HL-60 (cell line): ENCODE results near the gene GGA2.

Experiments
- DNase-seq, 2 experiments: peaks; one replicate each; pipeline ENCODE4 v3.0.0-alpha.2; 2010 to 2020; ENCODE audit warnings: low read depth in 1 of 2, low spot score in 1 of 2
- H3K27ac ChIP-seq: fragments of 250-450 bp; sonication (Bioruptor Pico); replicated peaks from 2 replicates; pipeline ENCODE4 v1.5.1; 2020; ENCODE audit warnings: mild to moderate bottlenecking, moderate library complexity
- H3K27me3 ChIP-seq: fragments of 250-450 bp; sonication (Bioruptor Pico); 2 replicates; pipeline ENCODE4 v1.5.1; 2021; ENCODE audit warnings: mild to moderate bottlenecking, moderate library complexity; ENCODE audit not compliant: insufficient read depth, poor library complexity, severe bottlenecking
- H3K4me3 ChIP-seq: replicated peaks from 2 replicates; pipeline ENCODE4 v1.5.1; 2011; ENCODE audit warnings: mild to moderate bottlenecking, control low read depth, low read length; ENCODE audit not compliant: insufficient read depth
- GABPA ChIP-seq: IDR thresholded peaks from 2 replicates; pipeline ENCODE4 v1.6.1; 2012; ENCODE audit warnings: low read depth
- POLR2AphosphoS5 ChIP-seq: IDR thresholded peaks from 2 replicates; pipeline ENCODE4 v1.6.1; 2012; ENCODE audit warnings: low read depth
- SPI1 ChIP-seq: IDR thresholded peaks from 2 replicates; pipeline ENCODE4 v1.6.1; 2012; ENCODE audit warnings: low read depth, mild to moderate bottlenecking, borderline replicate concordance
- TF ChIP-seq, protein P1 (sequence below): IDR thresholded peaks from one replicate; pipeline ENCODE4 v1.5.1; 2011; ENCODE audit warnings: low read length, control low read depth, inconsistent platforms; ENCODE audit not compliant: insufficient read depth
- TF ChIP-seq, protein P2 (sequence below): IDR thresholded peaks from 2 replicates; pipeline ENCODE4 v1.6.1; 2012; ENCODE audit warnings: low read depth; ENCODE audit not compliant: insufficient replicate concordance

The GGA2 gene

DNA sequence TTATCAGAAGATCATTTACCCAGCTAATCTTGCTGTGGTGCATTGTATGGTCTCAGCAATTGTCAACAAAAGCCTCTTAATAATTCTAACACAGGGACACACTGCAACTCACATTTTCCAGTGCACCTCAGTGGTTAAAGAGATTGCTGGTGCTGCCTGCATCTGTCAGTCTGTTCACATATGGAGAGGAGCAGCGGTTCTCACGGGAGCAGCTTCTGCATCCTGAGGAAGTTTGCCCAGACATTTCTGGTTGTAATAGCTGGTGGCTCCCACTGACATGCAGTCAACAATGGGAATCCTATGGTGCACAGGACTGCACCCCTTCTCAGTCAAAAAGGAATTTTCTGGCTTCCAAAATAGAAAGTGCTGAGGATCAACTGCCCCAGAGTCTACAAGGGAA is 7.8 kb downstream of the GGA2 start:
- no peak for TF ChIP-seq POLR2AphosphoS5
- TF ChIP-seq, protein P1, sequence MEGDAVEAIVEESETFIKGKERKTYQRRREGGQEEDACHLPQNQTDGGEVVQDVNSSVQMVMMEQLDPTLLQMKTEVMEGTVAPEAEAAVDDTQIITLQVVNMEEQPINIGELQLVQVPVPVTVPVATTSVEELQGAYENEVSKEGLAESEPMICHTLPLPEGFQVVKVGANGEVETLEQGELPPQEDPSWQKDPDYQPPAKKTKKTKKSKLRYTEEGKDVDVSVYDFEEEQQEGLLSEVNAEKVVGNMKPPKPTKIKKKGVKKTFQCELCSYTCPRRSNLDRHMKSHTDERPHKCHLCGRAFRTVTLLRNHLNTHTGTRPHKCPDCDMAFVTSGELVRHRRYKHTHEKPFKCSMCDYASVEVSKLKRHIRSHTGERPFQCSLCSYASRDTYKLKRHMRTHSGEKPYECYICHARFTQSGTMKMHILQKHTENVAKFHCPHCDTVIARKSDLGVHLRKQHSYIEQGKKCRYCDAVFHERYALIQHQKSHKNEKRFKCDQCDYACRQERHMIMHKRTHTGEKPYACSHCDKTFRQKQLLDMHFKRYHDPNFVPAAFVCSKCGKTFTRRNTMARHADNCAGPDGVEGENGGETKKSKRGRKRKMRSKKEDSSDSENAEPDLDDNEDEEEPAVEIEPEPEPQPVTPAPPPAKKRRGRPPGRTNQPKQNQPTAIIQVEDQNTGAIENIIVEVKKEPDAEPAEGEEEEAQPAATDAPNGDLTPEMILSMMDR = no peak
- no peak for TF ChIP-seq GABPA
- no peak for TF ChIP-seq SPI1
- TF ChIP-seq, protein P2, sequence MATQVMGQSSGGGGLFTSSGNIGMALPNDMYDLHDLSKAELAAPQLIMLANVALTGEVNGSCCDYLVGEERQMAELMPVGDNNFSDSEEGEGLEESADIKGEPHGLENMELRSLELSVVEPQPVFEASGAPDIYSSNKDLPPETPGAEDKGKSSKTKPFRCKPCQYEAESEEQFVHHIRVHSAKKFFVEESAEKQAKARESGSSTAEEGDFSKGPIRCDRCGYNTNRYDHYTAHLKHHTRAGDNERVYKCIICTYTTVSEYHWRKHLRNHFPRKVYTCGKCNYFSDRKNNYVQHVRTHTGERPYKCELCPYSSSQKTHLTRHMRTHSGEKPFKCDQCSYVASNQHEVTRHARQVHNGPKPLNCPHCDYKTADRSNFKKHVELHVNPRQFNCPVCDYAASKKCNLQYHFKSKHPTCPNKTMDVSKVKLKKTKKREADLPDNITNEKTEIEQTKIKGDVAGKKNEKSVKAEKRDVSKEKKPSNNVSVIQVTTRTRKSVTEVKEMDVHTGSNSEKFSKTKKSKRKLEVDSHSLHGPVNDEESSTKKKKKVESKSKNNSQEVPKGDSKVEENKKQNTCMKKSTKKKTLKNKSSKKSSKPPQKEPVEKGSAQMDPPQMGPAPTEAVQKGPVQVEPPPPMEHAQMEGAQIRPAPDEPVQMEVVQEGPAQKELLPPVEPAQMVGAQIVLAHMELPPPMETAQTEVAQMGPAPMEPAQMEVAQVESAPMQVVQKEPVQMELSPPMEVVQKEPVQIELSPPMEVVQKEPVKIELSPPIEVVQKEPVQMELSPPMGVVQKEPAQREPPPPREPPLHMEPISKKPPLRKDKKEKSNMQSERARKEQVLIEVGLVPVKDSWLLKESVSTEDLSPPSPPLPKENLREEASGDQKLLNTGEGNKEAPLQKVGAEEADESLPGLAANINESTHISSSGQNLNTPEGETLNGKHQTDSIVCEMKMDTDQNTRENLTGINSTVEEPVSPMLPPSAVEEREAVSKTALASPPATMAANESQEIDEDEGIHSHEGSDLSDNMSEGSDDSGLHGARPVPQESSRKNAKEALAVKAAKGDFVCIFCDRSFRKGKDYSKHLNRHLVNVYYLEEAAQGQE = no peak

DNA sequence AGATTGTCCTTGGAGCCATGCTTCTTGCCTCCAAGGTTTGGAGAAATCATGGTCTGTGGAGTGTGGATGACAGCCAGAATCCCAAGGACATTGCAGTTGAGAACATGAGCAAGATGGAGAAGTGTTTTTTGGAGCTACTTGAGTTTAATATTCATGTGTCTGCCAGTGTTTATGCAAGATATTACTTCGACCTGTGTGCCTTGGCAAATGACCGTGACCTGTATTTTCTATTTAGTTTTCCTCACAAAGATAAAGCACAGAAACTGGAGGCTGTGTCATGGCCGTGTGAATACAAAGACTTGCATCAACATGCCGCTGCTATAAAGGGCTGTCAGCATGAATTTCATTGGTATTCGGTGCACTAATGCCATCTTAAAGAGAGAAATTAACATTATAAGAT is 9.0 kb downstream of the GGA2 start:
- TF ChIP-seq, protein P2 = no peak
- TF ChIP-seq GABPA (no peak), POLR2AphosphoS5 (no peak)
- Histone ChIP-seq H3K27me3 (no peaks in the 10 kb centered on the region), H3K27ac (no peak overlapping the region), H3K4me3 (no peak overlapping the region)
- no peak for DNase-seq

More for the DNA sequence above, 7.8 kb downstream of the GGA2 start:
- H3K27me3 ChIP-seq = no peaks in the 10 kb centered on the region
- DNase-seq = no peak
- no peak overlapping the region for H3K4me3 ChIP-seq
- no peak overlapping the region for H3K27ac ChIP-seq

DNA sequence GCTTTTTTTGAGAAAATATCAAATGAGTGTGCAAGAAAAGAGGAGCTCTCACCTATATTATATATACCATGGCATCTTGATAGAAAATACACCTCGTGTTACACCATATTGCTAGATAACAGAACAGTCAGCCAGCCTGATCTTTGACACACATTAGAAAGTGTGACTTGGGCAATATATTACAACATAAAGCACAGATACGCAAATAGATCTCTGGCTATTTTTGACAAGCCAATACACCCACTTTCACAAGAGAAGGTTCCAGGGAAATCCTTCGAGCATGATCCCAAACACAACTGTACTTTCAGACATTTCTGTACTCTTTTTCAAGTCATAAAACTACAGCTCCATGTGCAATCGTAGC is 9.4 kb downstream of the GGA2 start:
- TF ChIP-seq SPI1 = no peak
- TF ChIP-seq POLR2AphosphoS5 = no peak
- TF ChIP-seq, protein P1 = no peak
- TF ChIP-seq GABPA = no peak
- TF ChIP-seq, protein P2 = no peak

DNA sequence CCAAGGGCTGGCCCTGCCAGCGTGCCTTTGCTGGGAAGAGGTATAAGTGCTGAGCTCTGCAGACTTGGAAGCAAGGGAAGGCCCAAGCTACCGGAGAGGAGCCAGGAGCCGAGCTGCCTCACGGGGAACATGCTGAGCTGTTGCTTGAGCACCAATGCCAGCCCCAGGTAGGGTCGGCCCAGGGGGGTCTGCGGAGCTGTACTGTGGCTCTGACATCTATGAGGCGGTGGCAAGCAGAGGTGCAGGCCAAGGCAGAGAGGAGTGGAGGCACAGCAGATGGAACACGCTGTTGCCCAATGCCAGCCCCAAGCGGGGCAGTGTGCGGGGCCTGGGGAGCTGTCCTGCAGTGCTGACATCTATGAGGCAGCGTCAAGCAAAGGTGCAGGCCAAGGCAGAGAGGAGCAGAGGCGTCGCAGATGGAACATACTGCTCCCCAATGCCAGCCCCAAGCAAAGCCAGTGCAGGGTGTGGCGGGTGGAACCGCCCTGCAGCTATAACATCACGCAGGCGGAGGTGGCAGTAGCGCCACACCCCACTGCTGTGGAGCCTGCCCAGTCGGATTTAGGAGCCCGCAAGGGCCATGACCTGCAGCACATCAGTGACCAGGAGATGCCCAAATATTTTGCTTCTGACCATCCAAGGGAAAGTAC is 10.0 kb downstream of the GGA2 start:
- Histone ChIP-seq H3K27ac (no peak overlapping the region), H3K4me3 (no peak overlapping the region)
- TF ChIP-seq, protein P2 = no peak
- TF ChIP-seq GABPA = no peak
- TF ChIP-seq POLR2AphosphoS5 = no peak
- TF ChIP-seq, protein P1 = no peak
- TF ChIP-seq SPI1 = no peak

More for the DNA sequence above, 9.4 kb downstream of the GGA2 start:
- H3K27me3 ChIP-seq = no peaks in the 10 kb centered on the region
- H3K4me3 ChIP-seq = no peak overlapping the region
- no peak for DNase-seq
- H3K27ac ChIP-seq = no peak overlapping the region

More for the DNA sequence above, 10.0 kb downstream of the GGA2 start:
- DNase-seq = no peak
- no peaks in the 10 kb centered on the region for H3K27me3 ChIP-seq
